HEK293 (cell line): ENCODE results near the gene SAG.

Source experiments
- CTCF ChIA-PET: fragments of 350-600 bp; formaldehyde crosslinking; extraction: SDS; loops from one replicate; lab custom pipeline; 2021; ENCODE audit warnings: antibody characterized with exemption; lab: Yijun Ruan, JAX
- POLR2A ChIA-PET: fragments of 300-600 bp; formaldehyde crosslinking; extraction: SDS; loops from one replicate; lab custom pipeline; 2020; ENCODE audit warnings: antibody characterized with exemption, inconsistent platforms; lab: Yijun Ruan, JAX
- H3K27ac ChIP-seq: fragments of 200-500 bp; sonication (Bioruptor generic); 2 replicates; pipeline ENCODE4 v1.5.1; 2014; ENCODE audit warnings: low read depth, low read length, control low read depth, inconsistent platforms; ENCODE audit errors: extremely low read depth
- H3K36me3 ChIP-seq, 2 experiments: fragments of 200-500 bp in 1 of 2; sonication (Bioruptor generic) in 1 of 2; 1 replicate in 1 of 2; 2 replicates in 1 of 2; pipeline ENCODE4 v1.5.1; 2014 to 2017; ENCODE audit warnings: inconsistent platforms in 2 of 2, low read length in 2 of 2; ENCODE audit not compliant: control insufficient read depth in 2 of 2, insufficient read depth in 1 of 2
- H3K4me1 ChIP-seq: fragments of 200-500 bp; sonication (Bioruptor generic); 2 replicates; pipeline ENCODE4 v1.5.1; 2014; ENCODE audit warnings: mild to moderate bottlenecking, low read length, inconsistent platforms; ENCODE audit not compliant: control insufficient read depth, insufficient read depth
- H3K4me3 ChIP-seq: 2 replicates; pipeline ENCODE4 v1.5.1; 2011; ENCODE audit warnings: low read depth, mild to moderate bottlenecking, control low read depth, low read length, moderate library complexity
- H3K9me3 ChIP-seq: fragments of 200-500 bp; sonication (Bioruptor generic); 2 replicates; pipeline ENCODE4 v1.5.1; 2014; ENCODE audit warnings: low read depth, low read length, inconsistent platforms; ENCODE audit not compliant: control insufficient read depth, insufficient read depth
- GFI1B ChIP-seq: fragments of 450-650 bp; formaldehyde crosslinking; IDR thresholded peaks from 2 replicates; pipeline ENCODE4 v1.5.1; 2016; ENCODE audit warnings: missing biosample characterization, missing genetic modification characterization
- GLI4 ChIP-seq: fragments of 450-650 bp; formaldehyde crosslinking; IDR thresholded peaks from 2 replicates; pipeline ENCODE4 v1.5.1; 2016; ENCODE audit warnings: missing biosample characterization, missing genetic modification characterization
- HOXA7 ChIP-seq: sonication (generic); formaldehyde crosslinking; IDR thresholded peaks from 2 replicates; pipeline ENCODE4 v1.8.1; 2022; ENCODE audit warnings: missing genetic modification reagents, borderline replicate concordance
- HOXC10 ChIP-seq: sonication (generic); formaldehyde crosslinking; IDR thresholded peaks from 2 replicates; pipeline ENCODE4 v1.8.1; 2023; ENCODE audit warnings: mild to moderate bottlenecking, missing genetic modification reagents
- KLF1 ChIP-seq: fragments of 450-650 bp; formaldehyde crosslinking; IDR thresholded peaks from 2 replicates; pipeline ENCODE4 v1.5.1; 2016; ENCODE audit warnings: missing biosample characterization, missing genetic modification characterization
- KLF10 ChIP-seq: fragments of 450-650 bp; IDR thresholded peaks from 2 replicates; pipeline ENCODE4 v1.5.1; 2018; ENCODE audit warnings: missing biosample characterization, mild to moderate bottlenecking, missing genetic modification characterization
- REPIN1 ChIP-seq: fragments of 450-650 bp; formaldehyde crosslinking; IDR thresholded peaks from 2 replicates; pipeline ENCODE4 v1.5.1; 2017; ENCODE audit warnings: missing biosample characterization, missing genetic modification characterization, low read depth
- SALL2 ChIP-seq: fragments of 450-650 bp; formaldehyde crosslinking; IDR thresholded peaks from 2 replicates; pipeline ENCODE4 v1.5.0; 2017; ENCODE audit warnings: missing biosample characterization, mild to moderate bottlenecking, missing genetic modification characterization, borderline replicate concordance
- SP7 ChIP-seq: fragments of 450-650 bp; formaldehyde crosslinking; IDR thresholded peaks from 2 replicates; pipeline ENCODE4 v1.5.1; 2016; ENCODE audit warnings: missing biosample characterization, missing genetic modification characterization
- ZBTB1 ChIP-seq: fragments of 450-650 bp; formaldehyde crosslinking; IDR thresholded peaks from 2 replicates; pipeline ENCODE4 v1.5.1; 2016; ENCODE audit warnings: missing biosample characterization, missing genetic modification characterization
- ZFHX2 ChIP-seq: fragments of 450-650 bp; formaldehyde crosslinking; conservative IDR thresholded peaks from 2 replicates; pipeline ENCODE4 v1.5.1; 2016; ENCODE audit warnings: missing biosample characterization, missing genetic modification characterization
- ZNF10 ChIP-seq: fragments of 450-650 bp; formaldehyde crosslinking; IDR thresholded peaks from 2 replicates; pipeline ENCODE4 v1.5.1; 2017; ENCODE audit warnings: missing biosample characterization, missing genetic modification characterization
- ZNF114 ChIP-seq: fragments of 450-650 bp; formaldehyde crosslinking; IDR thresholded peaks from 2 replicates; pipeline ENCODE4 v1.5.0; 2017; ENCODE audit warnings: missing biosample characterization, missing genetic modification characterization
- ZNF121 ChIP-seq: fragments of 450-650 bp; formaldehyde crosslinking; IDR thresholded peaks from 2 replicates; pipeline ENCODE4 v1.5.1; 2016; ENCODE audit warnings: missing biosample characterization, missing genetic modification characterization
- ZNF391 ChIP-seq: fragments of 450-650 bp; formaldehyde crosslinking; IDR thresholded peaks from 2 replicates; pipeline ENCODE4 v1.5.1; 2016; ENCODE audit warnings: low read depth, missing biosample characterization, missing genetic modification characterization, borderline replicate concordance
- ZNF394 ChIP-seq: fragments of 450-650 bp; formaldehyde crosslinking; IDR thresholded peaks from 2 replicates; pipeline ENCODE4 v1.5.1; 2016; ENCODE audit warnings: missing biosample characterization, missing genetic modification characterization, mild to moderate bottlenecking, moderate library complexity, borderline replicate concordance
- ZNF48 ChIP-seq: fragments of 450-650 bp; formaldehyde crosslinking; IDR thresholded peaks from 2 replicates; pipeline ENCODE4 v1.5.1; 2016; ENCODE audit warnings: missing biosample characterization, missing genetic modification characterization
- ZNF501 ChIP-seq: fragments of 450-650 bp; formaldehyde crosslinking; IDR thresholded peaks from 2 replicates; pipeline ENCODE4 v1.5.1; 2016; ENCODE audit warnings: missing biosample characterization, missing genetic modification characterization
- ZNF558 ChIP-seq: fragments of 450-650 bp; formaldehyde crosslinking; IDR thresholded peaks from 2 replicates; pipeline ENCODE4 v1.5.1; 2016; ENCODE audit warnings: missing biosample characterization, missing genetic modification characterization
- ZNF600 ChIP-seq: fragments of 450-650 bp; formaldehyde crosslinking; IDR thresholded peaks from 2 replicates; pipeline ENCODE4 v1.5.1; 2016; ENCODE audit warnings: missing biosample characterization, missing genetic modification characterization
- ZNF629 ChIP-seq: fragments of 450-650 bp; formaldehyde crosslinking; IDR thresholded peaks from 2 replicates; pipeline ENCODE4 v1.5.1; 2017; ENCODE audit warnings: missing biosample characterization, missing genetic modification characterization
- ZNF768 ChIP-seq: fragments of 450-650 bp; formaldehyde crosslinking; IDR thresholded peaks from 2 replicates; pipeline ENCODE4 v1.5.1; 2018; ENCODE audit warnings: missing biosample characterization, mild to moderate bottlenecking, missing genetic modification characterization
- ZNF843 ChIP-seq: fragments of 450-650 bp; formaldehyde crosslinking; IDR thresholded peaks from 2 replicates; pipeline ENCODE4 v1.5.1; 2016; ENCODE audit warnings: missing biosample characterization, missing genetic modification characterization
- ZSCAN16 ChIP-seq: fragments of 450-650 bp; formaldehyde crosslinking; IDR thresholded peaks from 2 replicates; pipeline ENCODE4 v1.5.1; 2016; ENCODE audit warnings: missing biosample characterization, missing genetic modification characterization
- ZXDB ChIP-seq: fragments of 450-650 bp; formaldehyde crosslinking; IDR thresholded peaks from 2 replicates; pipeline ENCODE4 v1.5.1; 2016; ENCODE audit warnings: missing biosample characterization, missing genetic modification characterization
- TF ChIP-seq, protein P1 (sequence below): fragments of 450-650 bp; formaldehyde crosslinking; IDR thresholded peaks from 2 replicates; pipeline ENCODE4 v1.5.1; 2016; ENCODE audit warnings: missing biosample characterization, missing genetic modification characterization
- TF ChIP-seq, protein P2 (sequence below): fragments of 450-650 bp; formaldehyde crosslinking; IDR thresholded peaks from 2 replicates; pipeline ENCODE4 v1.5.1; 2016; ENCODE audit warnings: missing biosample characterization, missing genetic modification characterization
- TF ChIP-seq, protein P3 (sequence below): fragments of 450-650 bp; formaldehyde crosslinking; optimal IDR thresholded peaks from 2 replicates; pipeline ENCODE3; 2016; ENCODE audit warnings: missing biosample characterization, mild to moderate bottlenecking, missing genetic modification characterization
- TF ChIP-seq, protein P4 (sequence below): fragments of 450-650 bp; IDR thresholded peaks from 2 replicates; pipeline ENCODE4 v1.5.1; 2018; ENCODE audit warnings: missing biosample characterization, mild to moderate bottlenecking, missing genetic modification characterization

Gene SAG

DNA sequence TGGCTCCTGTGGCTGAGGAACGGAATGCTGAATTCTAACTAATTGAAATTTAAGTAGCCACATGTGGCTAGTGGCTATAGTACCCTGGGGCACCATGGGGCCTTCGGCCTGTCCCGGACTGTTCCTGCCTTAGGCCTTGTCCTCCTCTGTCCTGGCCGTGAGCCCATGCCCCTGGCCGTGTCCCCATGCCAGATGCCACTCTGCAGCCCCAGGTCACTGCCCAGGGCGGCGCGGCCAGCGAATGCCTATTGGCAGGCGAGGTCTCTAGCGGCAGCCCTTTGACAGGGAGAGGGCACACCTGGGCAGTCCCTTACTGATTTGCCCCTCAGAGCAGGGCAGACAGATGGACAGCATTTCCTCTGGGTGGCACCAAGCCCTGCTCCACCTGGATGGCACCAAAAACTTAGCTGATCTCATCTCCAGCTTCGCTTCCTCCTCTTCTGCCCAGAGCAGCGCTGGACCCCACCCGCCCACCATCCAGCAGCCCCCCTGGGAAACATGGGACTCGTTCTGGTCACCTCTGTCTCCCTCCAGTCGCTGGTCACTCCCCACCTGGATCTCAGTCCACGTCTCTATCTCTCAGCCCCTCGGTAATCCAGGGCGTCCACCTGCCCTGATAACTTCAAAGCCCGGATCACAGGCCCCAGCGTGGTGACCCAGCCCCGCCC, 45.6 kb downstream of the SAG start:
- POLR2A ChIA-PET: no interaction called here
- Histone ChIP-seq H3K9me3 (no peaks in the 10 kb centered on the region), H3K4me1 (peaks cover 13% of the 10 kb centered on the region; the same call in 1 of the 2 replicates), H3K27ac (peak overlapping the region; percentile 69; the same call in 1 of the 2 replicates), H3K4me3 (no peak overlapping the region), H3K36me3 (peaks cover 0 to 5% of the 10 kb centered on the region in 2 experiments; a peak in 1 of 3 replicates)
- TF ChIP-seq ZXDB (tag by site-specific recombination): no peak
- TF ChIP-seq ZNF394: no peak
- no peak for TF ChIP-seq GFI1B
- no peak for TF ChIP-seq REPIN1 (tag by site-specific recombination)
- no peak for TF ChIP-seq ZBTB1 (tag by site-specific recombination)
- TF ChIP-seq ZFHX2 (tag by site-specific recombination): no peak
- TF ChIP-seq SALL2 (tag by site-specific recombination): no peak
- TF ChIP-seq ZNF114 (tag by site-specific recombination): no peak
- no peak for TF ChIP-seq HOXA7 (CRISPR knock-in tag)
- TF ChIP-seq KLF10 (tag by site-specific recombination): no peak
- no peak for TF ChIP-seq GLI4 (tag by site-specific recombination)
- TF ChIP-seq, protein P1, sequence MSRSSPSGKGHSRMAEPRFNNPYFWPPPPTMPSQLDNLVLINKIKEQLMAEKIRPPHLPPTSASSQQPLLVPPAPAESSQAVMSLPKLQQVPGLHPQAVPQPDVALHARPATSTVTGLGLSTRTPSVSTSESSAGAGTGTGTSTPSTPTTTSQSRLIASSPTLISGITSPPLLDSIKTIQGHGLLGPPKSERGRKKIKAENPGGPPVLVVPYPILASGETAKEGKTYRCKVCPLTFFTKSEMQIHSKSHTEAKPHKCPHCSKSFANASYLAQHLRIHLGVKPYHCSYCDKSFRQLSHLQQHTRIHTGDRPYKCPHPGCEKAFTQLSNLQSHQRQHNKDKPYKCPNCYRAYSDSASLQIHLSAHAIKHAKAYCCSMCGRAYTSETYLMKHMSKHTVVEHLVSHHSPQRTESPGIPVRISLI: no peak
- TF ChIP-seq, protein P2, sequence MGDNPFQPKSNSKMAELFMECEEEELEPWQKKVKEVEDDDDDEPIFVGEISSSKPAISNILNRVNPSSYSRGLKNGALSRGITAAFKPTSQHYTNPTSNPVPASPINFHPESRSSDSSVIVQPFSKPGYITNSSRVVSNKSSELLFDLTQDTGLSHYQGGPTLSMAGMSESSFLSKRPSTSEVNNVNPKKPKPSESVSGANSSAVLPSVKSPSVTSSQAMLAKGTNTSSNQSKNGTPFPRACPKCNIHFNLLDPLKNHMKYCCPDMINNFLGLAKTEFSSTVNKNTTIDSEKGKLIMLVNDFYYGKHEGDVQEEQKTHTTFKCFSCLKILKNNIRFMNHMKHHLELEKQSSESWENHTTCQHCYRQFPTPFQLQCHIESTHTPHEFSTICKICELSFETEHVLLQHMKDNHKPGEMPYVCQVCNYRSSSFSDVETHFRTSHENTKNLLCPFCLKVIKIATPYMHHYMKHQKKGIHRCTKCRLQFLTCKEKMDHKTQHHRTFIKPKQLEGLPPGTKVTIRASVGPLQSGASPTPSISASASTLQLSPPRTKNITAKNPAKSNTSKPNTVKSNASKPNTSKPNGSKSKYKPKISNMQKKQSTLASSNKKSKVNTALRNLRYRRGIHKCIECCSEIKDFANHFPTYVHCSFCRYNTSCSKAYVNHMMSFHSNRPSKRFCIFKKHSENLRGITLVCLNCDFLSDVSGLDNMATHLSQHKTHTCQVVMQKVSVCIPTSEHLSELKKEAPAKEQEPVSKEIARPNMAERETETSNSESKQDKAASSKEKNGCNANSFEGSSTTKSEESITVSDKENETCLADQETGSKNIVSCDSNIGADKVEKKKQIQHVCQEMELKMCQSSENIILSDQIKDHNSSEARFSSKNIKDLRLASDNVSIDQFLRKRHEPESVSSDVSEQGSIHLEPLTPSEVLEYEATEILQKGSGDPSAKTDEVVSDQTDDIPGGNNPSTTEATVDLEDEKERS: no peak
- no peak for TF ChIP-seq ZNF558 (tag by site-specific recombination)
- CTCF ChIA-PET: interaction anchor here (0.6 to 1.7 kb wide), 14 partner anchors 9 to 635 kb away, joined by 3 to 10 read pairs (median 3); no protein-coding TSS in a partner anchor

DNA sequence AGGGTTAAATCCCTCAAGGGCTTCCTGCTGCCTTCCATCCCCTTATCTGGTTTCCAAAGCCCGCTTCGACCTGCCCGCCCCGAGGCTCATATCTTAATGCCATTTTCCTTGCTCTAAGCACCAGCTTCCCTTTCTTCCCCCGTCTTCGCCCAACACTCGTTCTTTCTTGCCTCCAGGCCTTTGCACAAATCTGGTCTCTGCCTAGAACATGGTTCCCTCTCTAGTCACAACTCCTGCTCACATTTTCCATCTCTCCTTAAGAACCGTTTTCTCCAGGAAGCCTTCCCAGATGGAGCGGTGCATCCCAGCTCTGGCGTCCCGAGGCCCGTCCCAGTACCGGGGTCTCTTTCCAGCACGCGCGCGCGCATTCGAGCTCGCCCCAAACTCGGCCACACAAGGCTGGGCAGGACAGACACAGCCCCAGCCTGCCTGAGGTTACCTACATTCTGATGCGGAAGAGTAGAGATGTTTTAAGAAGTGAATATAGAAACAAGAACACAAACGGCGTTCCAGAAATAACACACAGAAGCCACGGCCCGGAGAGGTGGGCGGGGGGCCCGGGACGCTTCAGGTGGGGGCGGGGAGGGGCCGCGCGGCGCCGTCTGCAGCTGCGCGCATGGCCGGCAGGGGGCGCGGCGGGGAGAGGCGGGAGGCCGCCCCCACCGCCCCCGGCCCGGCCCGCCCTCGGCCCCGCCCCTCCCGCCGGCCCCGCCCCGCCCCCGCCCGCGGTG, 46.3 kb downstream of the SAG start, which contains the start of gene DGKD:
Gene DGKD, plus strand, starts transcription at position 726 of the 731 bp plus-strand sequence. CDS start 25 bp downstream, outside the sequence.
- ChIA-PET POLR2A (no interaction called here), CTCF (interaction anchor here (0.6 to 1.7 kb wide), 15 partner anchors 10 to 634 kb away, joined by 3 to 10 read pairs (median 3); no protein-coding TSS in a partner anchor)
- Histone ChIP-seq H3K4me1 (peaks cover 13% of the 10 kb centered on the region; the same call in 1 of the 2 replicates), H3K9me3 (no peaks in the 10 kb centered on the region), H3K4me3 (peak within 1 kb of the TSS; percentile 80), H3K27ac (peak within 1 kb of the TSS; percentile 69), H3K36me3 (peaks cover 0 to 8% of the 10 kb centered on the region in 2 experiments; a peak in 1 of 3 replicates)
- TF ChIP-seq ZNF121 (tag by site-specific recombination) (no peak), ZNF391 (tag by site-specific recombination) (no peak), ZSCAN16 (tag by site-specific recombination) (no peak), ZNF48 (tag by site-specific recombination) (no peak), ZNF600 (tag by site-specific recombination) (0 out of 2 replicates have a peak, but pooled peaks have one; percentile 45), ZNF114 (tag by site-specific recombination) (no peak), ZNF501 (tag by site-specific recombination) (no peak), ZNF768 (no peak), ZNF629 (no peak), ZNF843 (no peak), SP7 (0 out of 2 replicates have a peak, but pooled peaks have one; percentile 32), KLF1 (tag by site-specific recombination) (peak; percentile 56), HOXC10 (CRISPR knock-in tag) (no peak), ZNF10 (no peak)
- TF ChIP-seq, protein P3, sequence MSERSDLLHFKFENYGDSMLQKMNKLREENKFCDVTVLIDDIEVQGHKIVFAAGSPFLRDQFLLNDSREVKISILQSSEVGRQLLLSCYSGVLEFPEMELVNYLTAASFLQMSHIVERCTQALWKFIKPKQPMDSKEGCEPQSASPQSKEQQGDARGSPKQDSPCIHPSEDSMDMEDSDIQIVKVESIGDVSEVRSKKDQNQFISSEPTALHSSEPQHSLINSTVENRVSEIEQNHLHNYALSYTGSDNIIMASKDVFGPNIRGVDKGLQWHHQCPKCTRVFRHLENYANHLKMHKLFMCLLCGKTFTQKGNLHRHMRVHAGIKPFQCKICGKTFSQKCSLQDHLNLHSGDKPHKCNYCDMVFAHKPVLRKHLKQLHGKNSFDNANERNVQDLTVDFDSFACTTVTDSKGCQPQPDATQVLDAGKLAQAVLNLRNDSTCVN (tag by site-specific recombination): peak; percentile 71
- TF ChIP-seq, protein P4, sequence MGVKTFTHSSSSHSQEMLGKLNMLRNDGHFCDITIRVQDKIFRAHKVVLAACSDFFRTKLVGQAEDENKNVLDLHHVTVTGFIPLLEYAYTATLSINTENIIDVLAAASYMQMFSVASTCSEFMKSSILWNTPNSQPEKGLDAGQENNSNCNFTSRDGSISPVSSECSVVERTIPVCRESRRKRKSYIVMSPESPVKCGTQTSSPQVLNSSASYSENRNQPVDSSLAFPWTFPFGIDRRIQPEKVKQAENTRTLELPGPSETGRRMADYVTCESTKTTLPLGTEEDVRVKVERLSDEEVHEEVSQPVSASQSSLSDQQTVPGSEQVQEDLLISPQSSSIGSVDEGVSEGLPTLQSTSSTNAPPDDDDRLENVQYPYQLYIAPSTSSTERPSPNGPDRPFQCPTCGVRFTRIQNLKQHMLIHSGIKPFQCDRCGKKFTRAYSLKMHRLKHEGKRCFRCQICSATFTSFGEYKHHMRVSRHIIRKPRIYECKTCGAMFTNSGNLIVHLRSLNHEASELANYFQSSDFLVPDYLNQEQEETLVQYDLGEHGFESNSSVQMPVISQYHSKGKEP (tag by site-specific recombination): no peak
